Mesodermal cell (in vitro differentiated cells): ENCODE results near the gene CTDSPL.

ENCODE experiments used
- H3K27ac ChIP-seq: 2 replicates; pipeline ENCODE4 v1.7.0; 2013; ENCODE audit warnings: mild to moderate bottlenecking, low read depth, low read length, moderate library complexity; ENCODE audit not compliant: severe bottlenecking
- H3K36me3 ChIP-seq: 2 replicates; pipeline ENCODE4 v1.7.1; 2013; ENCODE audit warnings: mild to moderate bottlenecking, low read length, moderate library complexity; ENCODE audit not compliant: control insufficient read depth, insufficient read depth
- H3K4me1 ChIP-seq: one replicate; pipeline ENCODE4 v1.7.1; 2013; ENCODE audit warnings: mild to moderate bottlenecking, low read length; ENCODE audit not compliant: insufficient read depth, control insufficient read depth, poor library complexity, severe bottlenecking
- H3K4me3 ChIP-seq: 2 replicates; pipeline ENCODE4 v1.7.0; 2013; ENCODE audit warnings: low read length, control low read depth, mild to moderate bottlenecking; ENCODE audit not compliant: insufficient read depth, poor library complexity, severe bottlenecking; ENCODE audit errors: extremely low read depth
- H3K9me3 ChIP-seq: 2 replicates; pipeline ENCODE4 v1.7.1; 2013; ENCODE audit warnings: mild to moderate bottlenecking, low read length, moderate library complexity; ENCODE audit not compliant: control insufficient read depth
- WGBS, 2 experiments: methylation state at CpG; one replicate each; pipeline ENCODE4 v1.1.5; 2013; ENCODE audit warnings: missing lambda C conversion rate in 2 of 2; ENCODE audit not compliant: insufficient coverage in 2 of 2; 5-methylcytosine and 5-hydroxymethylcytosine counted together

Gene CTDSPL

GRCh38 chr3:38020342-38020726 lies 158.7 kb downstream of the CTDSPL start:
- peaks cover 34% of the 10 kb centered on the region for H3K36me3 ChIP-seq
- 63 to 95% methylated on average over 2 of the region's 3 CpGs for WGBS, 2 experiments
- H3K4me3 ChIP-seq: no peak overlapping the region
- no peak overlapping the region for H3K27ac ChIP-seq
- peaks cover 12% of the 10 kb centered on the region for H3K4me1 ChIP-seq
- H3K9me3 ChIP-seq: peaks cover 10% of the 10 kb centered on the region

- 93 to 97% methylated on average over 3 of the region's 4 CpGs for WGBS, 2 experiments
- H3K4me1 ChIP-seq: peaks cover 18% of the 10 kb centered on the region
- peaks cover 4% of the 10 kb centered on the region for H3K9me3 ChIP-seq
- peaks cover 25% of the 10 kb centered on the region for H3K36me3 ChIP-seq
- H3K27ac ChIP-seq: no peak overlapping the region
- H3K4me3 ChIP-seq: no peak overlapping the region
Measured at GRCh38 chr3:38021196-38021595, 159.5 kb downstream of the CTDSPL start.

GRCh38 chr3:38022301-38022700 lies 160.6 kb downstream of the CTDSPL start:
- H3K4me1 ChIP-seq: peaks cover 18% of the 10 kb centered on the region
- peaks cover 15% of the 10 kb centered on the region for H3K36me3 ChIP-seq
- WGBS, 2 experiments: no CpG with 5 or more reads among the region's 3 CpGs
- no peaks in the 10 kb centered on the region for H3K9me3 ChIP-seq
- no peak overlapping the region for H3K4me3 ChIP-seq
- no peak overlapping the region for H3K27ac ChIP-seq

- Histone ChIP-seq H3K36me3 (peaks cover 15% of the 10 kb centered on the region), H3K4me1 (peaks cover 18% of the 10 kb centered on the region), H3K4me3 (peak overlapping the region; percentile 63), H3K27ac (no peak overlapping the region), H3K9me3 (no peaks in the 10 kb centered on the region)
- WGBS, 2 experiments: 93 to 95% methylated on average over 3 to 5 of the region's 6 CpGs
Measured at GRCh38 chr3:38022896-38023709, 161.4 kb downstream of the CTDSPL start.

- Histone ChIP-seq H3K9me3 (no peaks in the 10 kb centered on the region), H3K27ac (no peak overlapping the region), H3K4me1 (peaks cover 33% of the 10 kb centered on the region), H3K4me3 (no peak overlapping the region), H3K36me3 (peaks cover 4% of the 10 kb centered on the region)
- WGBS, 2 experiments: 74 to 100% methylated on average over 1 to 3 of the region's 4 CpGs
Measured at GRCh38 chr3:38026856-38027255, 165.2 kb downstream of the CTDSPL start.

- Histone ChIP-seq H3K4me1 (peaks cover 31% of the 10 kb centered on the region), H3K27ac (no peak overlapping the region), H3K36me3 (peaks cover 4% of the 10 kb centered on the region), H3K9me3 (no peaks in the 10 kb centered on the region), H3K4me3 (peak overlapping the region; percentile 58)
- 88 to 95% methylated on average over 5 of the region's 6 CpGs for WGBS, 2 experiments
Measured at GRCh38 chr3:38027466-38028465, 166.1 kb downstream of the CTDSPL start.

GRCh38 chr3:38028621-38029361 lies 167.1 kb downstream of the CTDSPL start:
- Histone ChIP-seq H3K36me3 (peaks cover 4% of the 10 kb centered on the region), H3K9me3 (no peaks in the 10 kb centered on the region), H3K4me3 (peak overlapping the region; percentile 58), H3K4me1 (peaks cover 24% of the 10 kb centered on the region), H3K27ac (no peak overlapping the region)
- 5 to 10% methylated on average over 24 to 29 of the region's 45 CpGs for WGBS, 2 experiments

- Histone ChIP-seq H3K36me3 (peaks cover 4% of the 10 kb centered on the region), H3K27ac (peak within 1 kb of the TSS; percentile 57), H3K4me1 (peaks cover 23% of the 10 kb centered on the region), H3K9me3 (no peaks in the 10 kb centered on the region), H3K4me3 (peak within 1 kb of the TSS; percentile 58)
- WGBS, 2 experiments: 1 to 3% methylated on average over 51 to 61 of the region's 75 CpGs
Measured at GRCh38 chr3:38029400-38030125, 167.9 kb downstream of the CTDSPL start, which contains the start of gene PLCD1. PLCD1 (minus strand) TSS chr3:38029642; CDS start chr3:38029539, 103 bp downstream.

- peaks cover 22% of the 10 kb centered on the region for H3K4me1 ChIP-seq
- peaks cover 4% of the 10 kb centered on the region for H3K36me3 ChIP-seq
- peak overlapping the region; percentile 57 for H3K27ac ChIP-seq
- H3K9me3 ChIP-seq: no peaks in the 10 kb centered on the region
- H3K4me3 ChIP-seq: peak overlapping the region; percentile 58
- WGBS, 2 experiments: 59 to 63% methylated on average over 5 to 6 of the region's 8 CpGs
Measured at GRCh38 chr3:38030126-38031021, 168.7 kb downstream of the CTDSPL start.
